ENCODE results near the gene NUBP2. TPM values are rescaled to one million over a fixed set of nuclear protein-coding genes. Genes with fewer than 3 reads are reported as not detected.

The NUBP2 gene
- polyA plus RNA-seq, 1 of the 3 experiments (the other 2 are of a cell fraction) = 73.2 TPM

GRCh38 chr16:1807626-1808025, 24.9 kb downstream of the NUBP2 start:
- H3K9ac ChIP-seq = no peak overlapping the region
- no peak overlapping the region for H3K4me2 ChIP-seq
- H3F3A ChIP-seq (replicated peaks; ENCODE audit: insufficient read depth) = no peaks in the 10 kb centered on the region
- no peak overlapping the region for H2AFZ ChIP-seq (ENCODE audit: low read depth)
- H3K9me2 ChIP-seq = no peaks in the 10 kb centered on the region
- no peaks in the 10 kb centered on the region for H3K9me3 ChIP-seq
- peaks cover 3% of the 10 kb centered on the region; the same call in 1 of the 2 replicates for H3K79me2 ChIP-seq (ENCODE audit: insufficient read depth)
- H3K4me3 ChIP-seq (ENCODE audit: low read depth in 2 of 2, low read length in 1 of 2) = no peak overlapping the region
- POLR2A ChIA-PET = interaction anchor here (0.6 kb wide), 1 partner anchor 12 kb away, joined by 3 read pairs; no protein-coding TSS in a partner anchor
- TF ChIP-seq RXRA (IDR thresholded peaks at IDR 0.05; ENCODE audit: borderline replicate concordance, low read depth) (no peak), YY1 (IDR thresholded peaks at IDR 0.05; ENCODE audit: low read depth) (no peak), CTCF (IDR thresholded peaks at IDR 0.05) (no peak), PBX3 (IDR thresholded peaks at IDR 0.05) (no peak), POLR2AphosphoS5 (IDR thresholded peaks at IDR 0.05; ENCODE audit: low read depth, low read length) (no peak), IRF3 (IDR thresholded peaks at IDR 0.05; ENCODE audit: low read depth, low read length) (no peak), EZH2phosphoT487 (IDR thresholded peaks at IDR 0.05; ENCODE audit: borderline replicate concordance, low read depth) (no peak), MEF2A (IDR thresholded peaks at IDR 0.05; ENCODE audit: borderline replicate concordance, low read depth) (no peak), NRF1 (IDR thresholded peaks at IDR 0.05; ENCODE audit: low read depth, low read length) (no peak), TAF1 (IDR thresholded peaks at IDR 0.05; ENCODE audit: borderline replicate concordance, low read depth, low read length) (no peak), CHD2 (IDR thresholded peaks at IDR 0.05; ENCODE audit: low read length, partially characterized antibody) (no peak), TEAD4 (IDR thresholded peaks at IDR 0.05; ENCODE audit: borderline replicate concordance, insufficient read depth) (no peak), RFX5 (IDR thresholded peaks at IDR 0.05; ENCODE audit: low read length) (no peak), MXI1 (IDR thresholded peaks at IDR 0.05; ENCODE audit: low read depth, low read length) (no peak), RAD21 (IDR thresholded peaks at IDR 0.05; ENCODE audit: low read length) (no peak), ELF1 (IDR thresholded peaks at IDR 0.05) (no peak), MAX (IDR thresholded peaks at IDR 0.05; ENCODE audit: low read depth) (no peak), SMC3 (IDR thresholded peaks at IDR 0.05; ENCODE audit: low read depth, low read length) (no peak), FOXJ3 (CRISPR knock-in tag; IDR thresholded peaks at IDR 0.05) (no peak)
- TF ChIP-seq, protein P1, sequence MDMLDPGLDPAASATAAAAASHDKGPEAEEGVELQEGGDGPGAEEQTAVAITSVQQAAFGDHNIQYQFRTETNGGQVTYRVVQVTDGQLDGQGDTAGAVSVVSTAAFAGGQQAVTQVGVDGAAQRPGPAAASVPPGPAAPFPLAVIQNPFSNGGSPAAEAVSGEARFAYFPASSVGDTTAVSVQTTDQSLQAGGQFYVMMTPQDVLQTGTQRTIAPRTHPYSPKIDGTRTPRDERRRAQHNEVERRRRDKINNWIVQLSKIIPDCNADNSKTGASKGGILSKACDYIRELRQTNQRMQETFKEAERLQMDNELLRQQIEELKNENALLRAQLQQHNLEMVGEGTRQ (IDR thresholded peaks at IDR 0.05; ENCODE audit: borderline replicate concordance, low read depth, low read length) = no peak
- H3K36me3 ChIP-seq (replicated peaks in 1 of 2; ENCODE audit: control insufficient read depth in 1 of 2, insufficient read depth in 2 of 2, low read length in 1 of 2) = peaks cover 8 to 10% of the 10 kb centered on the region in 2 experiments
- H4K20me1 ChIP-seq (ENCODE audit: insufficient read depth) = no peaks in the 10 kb centered on the region
- H3K27me3 ChIP-seq (ENCODE audit: insufficient read depth) = no peaks in the 10 kb centered on the region
- H3K27ac ChIP-seq (ENCODE audit: low read depth in 2 of 2, low read length in 1 of 2) = no peak overlapping the region
- no peaks in the 10 kb centered on the region for H3K4me1 ChIP-seq (ENCODE audit: control insufficient read depth in 1 of 2, insufficient read depth in 2 of 2, low read depth in 1 of 2, low read length in 1 of 2)
- CTCF ChIA-PET = no interaction called here
- WGBS (ENCODE audit: low lambda C conversion rate) = 92% methylated on average over 9 of the region's 10 CpGs
- no peak for DNase-seq

All from SK-N-SH (cell line).